IMR-90 (cell line): ENCODE measurements around the gene RERE. TPM values are rescaled to one million over a fixed set of nuclear protein-coding genes. Genes with fewer than 3 reads are reported as not detected.
A peak's percentile ranks its signal among the peaks of the same experiment; 100 is the strongest.

Experiments used
- ATAC-seq: fragments of 200-7000 bp; cut with Tn5 transposase; 2 replicates; pipeline ENCODE4 v1.9.1; 2020; ENCODE audit warnings: low read depth, mild to moderate bottlenecking, moderate library complexity
- BruUV-seq: library from RNA; stranded (reverse); fragments of 400-500 nt; replicated peaks from 2 replicates; lab custom pipeline; 2021; lab: Mats Ljungman, UMichigan
- CTCF ChIA-PET: fragments of 300-600 bp; formaldehyde crosslinking; extraction: SDS; loops from one replicate; lab custom pipeline; 2021; ENCODE audit warnings: antibody characterized with exemption; lab: Yijun Ruan, JAX
- POLR2A ChIA-PET: fragments of 300-600 bp; sonication (Branson Sonifier 250); formaldehyde crosslinking; loops from one replicate; lab custom pipeline; 2022; ENCODE audit warnings: antibody characterized with exemption; ENCODE audit not compliant: unreplicated experiment; lab: Charles Lee
- DNase-seq: peaks from one replicate; pipeline ENCODE4 v3.0.0; 2013
- H2AFZ ChIP-seq: replicated peaks from 2 replicates; pipeline ENCODE3; 2013; ENCODE audit warnings: low read length, mild to moderate bottlenecking; ENCODE audit not compliant: poor library complexity
- H2AK5ac ChIP-seq: 2 replicates; pipeline ENCODE4 v1.6.1; 2013; ENCODE audit warnings: low read depth, low read length, inconsistent platforms
- H2AK9ac ChIP-seq: replicated peaks from 2 replicates; pipeline ENCODE3; 2013; ENCODE audit warnings: mild to moderate bottlenecking, low read depth, low read length, moderate library complexity; ENCODE audit not compliant: poor library complexity
- H2BK120ac ChIP-seq: 2 replicates; pipeline ENCODE4 v1.6.1; 2013; ENCODE audit warnings: low read depth, low read length, inconsistent platforms
- H2BK15ac ChIP-seq: 3 replicates; pipeline ENCODE4 v1.6.1; 2013; ENCODE audit warnings: low read depth, low read length, inconsistent platforms
- H2BK20ac ChIP-seq: 2 replicates; pipeline ENCODE4 v1.6.1; 2013; ENCODE audit warnings: low read depth, mild to moderate bottlenecking, inconsistent platforms, low read length, moderate library complexity
- H2BK5ac ChIP-seq: 2 replicates; pipeline ENCODE4 v1.6.1; 2013; ENCODE audit warnings: mild to moderate bottlenecking, low read depth, low read length, inconsistent platforms; ENCODE audit not compliant: poor library complexity, severe bottlenecking
- H3K14ac ChIP-seq: replicated peaks from 2 replicates; pipeline ENCODE4 v1.6.1; 2013; ENCODE audit warnings: low read depth, low read length, inconsistent platforms
- H3K18ac ChIP-seq: 2 replicates; pipeline ENCODE4 v1.6.1; 2013; ENCODE audit warnings: low read depth, low read length, control low read depth
- H3K23ac ChIP-seq: 2 replicates; pipeline ENCODE4 v1.6.1; 2013; ENCODE audit warnings: low read depth, low read length, inconsistent platforms
- H3K27ac ChIP-seq: 2 replicates; pipeline ENCODE4 v1.5.1; 2013; ENCODE audit warnings: mild to moderate bottlenecking, control low read depth, low read length; ENCODE audit not compliant: insufficient read depth
- H3K27me3 ChIP-seq: 2 replicates; pipeline ENCODE4 v1.6.1; 2013; ENCODE audit warnings: low read length; ENCODE audit not compliant: control insufficient read depth, insufficient read depth
- H3K36me3 ChIP-seq: 2 replicates; pipeline ENCODE4 v1.6.1; 2013; ENCODE audit warnings: low read length, mixed read lengths; ENCODE audit not compliant: control insufficient read depth, insufficient read depth
- H3K4ac ChIP-seq: 2 replicates; pipeline ENCODE4 v1.6.1; 2013; ENCODE audit warnings: low read depth, low read length, inconsistent platforms
- H3K4me1 ChIP-seq: 2 replicates; pipeline ENCODE4 v1.6.1; 2013; ENCODE audit warnings: low read length, mixed read lengths; ENCODE audit not compliant: control insufficient read depth, insufficient read depth
- H3K4me2 ChIP-seq: 2 replicates; pipeline ENCODE4 v1.6.1; 2013; ENCODE audit warnings: low read depth, mild to moderate bottlenecking, control low read depth, low read length, moderate library complexity
- H3K4me3 ChIP-seq: 2 replicates; pipeline ENCODE4 v1.5.1; 2013; ENCODE audit warnings: low read depth, mild to moderate bottlenecking, control low read depth, low read length, moderate library complexity; ENCODE audit not compliant: insufficient read depth
- H3K56ac ChIP-seq: 2 replicates; pipeline ENCODE4 v1.6.1; 2013; ENCODE audit warnings: low read length, inconsistent platforms; ENCODE audit not compliant: insufficient read depth; ENCODE audit errors: extremely low read depth
- H3K79me1 ChIP-seq, 2 experiments: 2 replicates each; pipeline ENCODE4 v1.6.1; 2013; ENCODE audit warnings: low read length in 2 of 2, inconsistent platforms in 1 of 2, low read depth in 1 of 2
- H3K9ac ChIP-seq: 2 replicates; pipeline ENCODE4 v1.6.1; 2013; ENCODE audit warnings: low read depth, low read length, control low read depth
- H3K9me1 ChIP-seq: 2 replicates; pipeline ENCODE4 v1.6.1; 2013; ENCODE audit warnings: low read length, inconsistent platforms; ENCODE audit not compliant: insufficient read depth
- H3K9me3 ChIP-seq: 2 replicates; pipeline ENCODE4 v1.6.1; 2013; ENCODE audit warnings: low read length; ENCODE audit not compliant: control insufficient read depth, insufficient read depth
- H4K20me1 ChIP-seq: 2 replicates; pipeline ENCODE4 v1.6.1; 2013; ENCODE audit warnings: low read length, inconsistent platforms; ENCODE audit not compliant: insufficient read depth
- H4K5ac ChIP-seq: 2 replicates; pipeline ENCODE4 v1.6.1; 2013; ENCODE audit warnings: mild to moderate bottlenecking, low read depth, low read length, control low read depth
- H4K8ac ChIP-seq, 2 experiments: 2 replicates each; pipeline ENCODE4 v1.6.1; 2013; ENCODE audit warnings: low read depth in 2 of 2, low read length in 2 of 2, control low read depth in 1 of 2, inconsistent platforms in 1 of 2
- H4K91ac ChIP-seq: 2 replicates; pipeline ENCODE4 v1.6.1; 2013; ENCODE audit warnings: low read depth, low read length, inconsistent platforms; ENCODE audit not compliant: insufficient read depth
- RFX5 ChIP-seq: IDR thresholded peaks from 2 replicates; pipeline ENCODE4 v1.8.0; 2012; ENCODE audit warnings: low read depth, mild to moderate bottlenecking, low read length, moderate library complexity
- WGBS, 2 experiments: methylation state at CpG; one replicate each; pipeline versions ENCODE4 v1.1.5 to v1.1.7; 2013; ENCODE audit warnings: missing lambda C conversion rate in 2 of 2; ENCODE audit not compliant: insufficient read length in 1 of 2; ENCODE audit errors: extremely low coverage in 2 of 2; 5-methylcytosine and 5-hydroxymethylcytosine counted together
- dilution Hi-C: fragments of 300-500 bp; cut with HindIII; formaldehyde crosslinking; loops from one replicate; pipeline ENCODE4 v1.14.3; 2018; ENCODE audit warnings: low sequenced_read_pairs; ENCODE audit not compliant: unreplicated experiment
- in situ Hi-C: fragments of 300-500 bp; cut with MboI; formaldehyde crosslinking; loops from 3 replicates; pipeline ENCODE4 v1.14.3; 2019; ENCODE audit warnings: low sequenced_read_pairs, inconsistent platforms, mixed read lengths
- intact Hi-C: fragments of 100-400 bp; cut with micrococcal nuclease; formaldehyde crosslinking; loops from 2 replicates; pipeline ENCODE4 v1.10.0; 2022
- polyA plus RNA-seq, 3 experiments: library from polyadenylated mRNA; depleted of rRNA; stranded (reverse); fragments of >200 nt; gene quantifications; 2 replicates each; pipeline ENCODE4 v1.2.3, GENCODE V29; 2012; ENCODE audit warnings: low replicate concordance in 1 of 3
- total RNA-seq: library from RNA; depleted of rRNA; stranded (reverse); fragments of >200 nt; gene quantifications from 2 replicates; pipeline ENCODE4 v1.2.3, GENCODE V29; 2012

Gene RERE
- total and polyA plus RNA-seq, 2 of the 4 experiments (the other 2 are of a cell fraction) = 11.5 to 25.1 TPM

DNA sequence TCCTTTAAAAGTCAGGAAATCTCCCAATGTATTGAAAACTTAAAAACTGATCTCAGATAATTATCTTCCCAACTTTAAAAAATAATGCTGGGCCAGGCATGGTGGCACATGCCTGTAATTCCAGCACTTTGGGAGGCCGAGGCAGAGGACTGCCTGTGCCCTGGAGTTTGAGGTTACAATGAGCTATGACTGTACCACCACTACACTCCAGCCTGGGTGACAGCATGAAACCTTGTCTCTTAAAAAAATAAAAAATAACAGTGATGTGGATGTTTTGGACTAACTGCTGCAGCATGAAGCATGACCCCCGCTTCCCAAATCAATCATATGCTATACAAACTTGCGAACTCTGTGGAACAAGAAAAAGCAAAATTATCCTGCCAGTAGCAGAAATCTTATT is 186.3 kb downstream of the RERE start:
- no peak overlapping the region for H2BK20ac ChIP-seq
- no peaks in the 10 kb centered on the region for H3K27me3 ChIP-seq
- no peak overlapping the region for H3K14ac ChIP-seq
- POLR2A ChIA-PET = no interaction called here
- H3K56ac ChIP-seq = no peak overlapping the region
- TF ChIP-seq RFX5 = no peak
- peaks cover 18% of the 10 kb centered on the region for H3K9me1 ChIP-seq
- dilution Hi-C loops = no loop called here
- no peak overlapping the region for H3K4me2 ChIP-seq
- H4K20me1 ChIP-seq = peaks cover 47% of the 10 kb centered on the region
- H4K91ac ChIP-seq = no peak overlapping the region
- H3K79me1 ChIP-seq = peaks cover 25 to 65% of the 10 kb centered on the region in 2 experiments
- H3K4me3 ChIP-seq = no peak overlapping the region
- ATAC-seq (no peak), DNase-seq (peak; percentile 10)
- no peak overlapping the region for H3K4ac ChIP-seq
- WGBS, 2 experiments = no CpG with 5 or more reads among the region's 3 CpGs
- H4K8ac ChIP-seq = no peak overlapping the region
- no peak overlapping the region for H2BK5ac ChIP-seq
- no peaks in the 10 kb centered on the region for H3K36me3 ChIP-seq
- H3K18ac ChIP-seq = no peak overlapping the region
- no peak overlapping the region for H3K27ac ChIP-seq
- H3K9ac ChIP-seq = no peak overlapping the region
- peaks cover 24% of the 10 kb centered on the region for H3K4me1 ChIP-seq
- intact Hi-C loops = no loop called here
- in situ Hi-C loops = no loop called here
- H3K9me3 ChIP-seq = no peaks in the 10 kb centered on the region
- H4K5ac ChIP-seq = no peak overlapping the region
- no peak overlapping the region for H2AK5ac ChIP-seq
- H2AK9ac ChIP-seq = no peak overlapping the region
- BruUV-seq = no TSS peak
- no peak overlapping the region for H2BK120ac ChIP-seq
- no peak overlapping the region for H3K23ac ChIP-seq
- H2AFZ ChIP-seq = no peak overlapping the region
- CTCF ChIA-PET = no interaction called here
- H2BK15ac ChIP-seq = no peak overlapping the region
